K562 (cell line): ENCODE data around the gene PLPP1. TPM values are rescaled to one million over a fixed set of nuclear protein-coding genes. Genes with fewer than 3 reads are reported as not detected.

Experiments used
- ATAC-seq: fragments of 200-7000 bp; cut with Tn5 transposase; 3 replicates; pipeline ENCODE4 v1.9.1; 2020; ENCODE audit warnings: moderate library complexity
- BruUV-seq: library from RNA; stranded (reverse); fragments of 400-500 nt; replicated peaks from 2 replicates; lab custom pipeline; 2021; lab: Mats Ljungman, UMichigan
- CTCF ChIA-PET: fragments of 300-600 bp; formaldehyde crosslinking; extraction: SDS; loops from one replicate; lab custom pipeline; 2021; ENCODE audit warnings: low intra/inter-chr PET ratio; lab: Yijun Ruan, JAX
- POLR2A ChIA-PET: fragments of 300-600, 350-650 bp; sonication (Branson Sonifier 250); formaldehyde crosslinking; extraction: SDS; loops from one replicate; lab custom pipeline; 2021; ENCODE audit warnings: antibody characterized with exemption, inconsistent platforms; lab: Yijun Ruan, JAX
- DNase-seq, 4 experiments: peaks; one replicate each; pipeline versions ENCODE4 v3.0.0 to v3.0.0-alpha.2; 2011 to 2018; ENCODE audit warnings: low spot score in 3 of 4, mixed read lengths in 3 of 4; ENCODE audit errors: extremely low read depth in 1 of 4
- FAIRE-seq: peaks from 2 replicates; lab custom pipeline; 2011; peaks lifted over from hg19 to GRCh38; lab: Jason Lieb, UNC
- H2AFZ ChIP-seq: 2 replicates; pipeline ENCODE4 v1.6.0; 2011; ENCODE audit warnings: low read depth, low read length, control low read depth, inconsistent platforms
- H3K27ac ChIP-seq: fragments of 200-600 bp; 3 replicates; pipeline ENCODE4 v1.8.0; 2011; ENCODE audit warnings: low read depth, mild to moderate bottlenecking, control low read depth, inconsistent platforms, low read length, moderate library complexity, mixed read lengths; ENCODE audit errors: extremely low read depth
- H3K27me3 ChIP-seq, 2 experiments: fragments of 300-600 bp in 1 of 2; 2 replicates in 1 of 2; 3 replicates in 1 of 2; pipeline versions ENCODE4 v1.6.0 to v1.8.0; 2011; ENCODE audit warnings: inconsistent platforms in 2 of 2, low read length in 2 of 2, mild to moderate bottlenecking in 1 of 2, mixed read lengths in 1 of 2, moderate library complexity in 1 of 2; ENCODE audit not compliant: control insufficient read depth in 2 of 2, insufficient read depth in 2 of 2
- H3K36me3 ChIP-seq: fragments of 300-600 bp; 3 replicates; pipeline ENCODE4 v1.8.0; 2011; ENCODE audit warnings: mild to moderate bottlenecking, low read length, inconsistent platforms; ENCODE audit not compliant: control insufficient read depth, insufficient read depth
- H3K4me1 ChIP-seq, 2 experiments: fragments of 200-600 bp in 1 of 2; replicated peaks in 1 of 2; 2 replicates in 1 of 2; 3 replicates in 1 of 2; pipeline versions ENCODE4 v1.5.1 to v1.8.0; 2011; ENCODE audit warnings: inconsistent platforms in 2 of 2, low read length in 2 of 2, mild to moderate bottlenecking in 1 of 2, mixed read lengths in 1 of 2, moderate library complexity in 1 of 2; ENCODE audit not compliant: control insufficient read depth in 2 of 2, insufficient read depth in 2 of 2
- H3K4me2 ChIP-seq: 2 replicates; pipeline ENCODE4 v1.6.1; 2011; ENCODE audit warnings: low read length, control low read depth, inconsistent platforms, mixed read lengths; ENCODE audit not compliant: insufficient read depth
- H3K4me3 ChIP-seq: fragments of 200-600 bp; sonication (generic), shearing (Covaris generic); 2 replicates; pipeline ENCODE4 v1.5.1; 2016; ENCODE audit warnings: control low read depth, inconsistent platforms
- H3K79me2 ChIP-seq: fragments of 200-600 bp; 3 replicates; pipeline ENCODE4 v1.8.0; 2011; ENCODE audit warnings: low read length, inconsistent platforms; ENCODE audit not compliant: control insufficient read depth, insufficient read depth
- H3K9ac ChIP-seq, 2 experiments: 2 replicates each; pipeline versions ENCODE4 v1.6.0 to v1.6.1; 2011; ENCODE audit warnings: low read depth in 2 of 2, low read length in 2 of 2, control low read depth in 1 of 2, inconsistent platforms in 1 of 2, mild to moderate bottlenecking in 1 of 2, mixed read lengths in 1 of 2; ENCODE audit not compliant: insufficient read depth in 1 of 2
- H3K9me1 ChIP-seq: one replicate; pipeline ENCODE4 v1.6.0; 2011; ENCODE audit warnings: inconsistent platforms, mild to moderate bottlenecking, low read length, moderate library complexity; ENCODE audit not compliant: control insufficient read depth, insufficient read depth
- H3K9me3 ChIP-seq: replicated peaks from 2 replicates; pipeline ENCODE4 v1.5.1; 2011; ENCODE audit warnings: low read depth, low read length, inconsistent platforms; ENCODE audit not compliant: control insufficient read depth, insufficient read depth
- H4K20me1 ChIP-seq: replicated peaks from 2 replicates; pipeline ENCODE4 v1.6.1; 2011; ENCODE audit warnings: low read length, inconsistent platforms, mixed read lengths; ENCODE audit not compliant: control insufficient read depth, insufficient read depth
- COPS2 ChIP-seq: fragments of 450-650 bp; conservative IDR thresholded peaks from 2 replicates; pipeline ENCODE4 v1.6.1; 2016; ENCODE audit warnings: mild to moderate bottlenecking, moderate library complexity
- FOXM1 ChIP-seq, 2 experiments: fragments of 450-650 bp in 1 of 2; sonication (generic) in 1 of 2; formaldehyde crosslinking in 1 of 2; IDR thresholded peaks; 2 replicates each; pipeline versions ENCODE4 v1.6.1 to v1.9.0; 2017 to 2022; ENCODE audit warnings: low read depth in 2 of 2, mild to moderate bottlenecking in 2 of 2, missing genetic modification reagents in 1 of 2, moderate library complexity in 1 of 2
- NCOA6 ChIP-seq: fragments of 450-650 bp; IDR thresholded peaks from 2 replicates; pipeline ENCODE4 v1.6.1; 2017; ENCODE audit warnings: mild to moderate bottlenecking
- PPARD ChIP-seq: fragments of 250-450 bp; sonication (Bioruptor Pico); IDR thresholded peaks from 2 replicates; pipeline ENCODE4 v1.8.0; 2022; ENCODE audit warnings: inconsistent platforms, mild to moderate bottlenecking, moderate library complexity
- RFX7 ChIP-seq: fragments of 250-450 bp; sonication (Bioruptor Pico); IDR thresholded peaks from 2 replicates; pipeline ENCODE4 v1.5.1; 2021; ENCODE audit warnings: mild to moderate bottlenecking
- ZNF24 ChIP-seq: fragments of 450-650 bp; IDR thresholded peaks from 2 replicates; pipeline ENCODE4 v1.6.1; 2016
- ZNF76 ChIP-seq: fragments of 250-450 bp; sonication (Bioruptor Pico); IDR thresholded peaks from 2 replicates; pipeline ENCODE4 v1.4.0; 2020; ENCODE audit warnings: mild to moderate bottlenecking, moderate library complexity, borderline replicate concordance
- WGBS: fragments of 100-300 bp; shearing (Covaris generic); methylation state at CpG from one replicate; pipeline ENCODE4 v1.1.6; 2016; ENCODE audit warnings: low coverage, mixed read lengths; ENCODE audit not compliant: insufficient coverage; ENCODE audit errors: missing lambda C conversion rate; 5-methylcytosine and 5-hydroxymethylcytosine counted together
- in situ Hi-C: fragments of 300-500 bp; cut with MboI; formaldehyde crosslinking; loops from 4 replicates; pipeline ENCODE4 v1.15.0; 2018; ENCODE audit warnings: inconsistent platforms, mixed read lengths
- intact Hi-C: fragments of 100-400 bp; cut with micrococcal nuclease; formaldehyde crosslinking; loops from 2 replicates; pipeline ENCODE4 v1.14.2; 2022
- polyA plus RNA-seq, 8 experiments: library from polyadenylated mRNA; depleted of rRNA in 4 of 8; stranded (reverse) in 5 of 8; unstranded in 3 of 8; fragments of >200 nt; fragmentation: Nextera tagmentation in 2 of 8; fragmentation: Illumina TruSeq in 1 of 8; extraction: Ambion mirVana in 2 of 8; extraction: Trizol in 1 of 8; gene quantifications; 2 replicates each; pipeline versions ENCODE4 v1.2.1 to v1.2.3, GENCODE V29; 2011 to 2014; ENCODE audit warnings: inconsistent platforms in 1 of 8, missing spikeins in 1 of 8
- total RNA-seq, 7 experiments: library from RNA; depleted of rRNA in 6 of 7; stranded (reverse); fragments of >200 nt in 6 of 7; fragmentation: Illumina TruSeq in 2 of 7; extraction: Trizol in 2 of 7; gene quantifications; 2 replicates each; pipeline versions ENCODE4 v1.2.1 to v1.2.3, GENCODE V29; 2011 to 2021; ENCODE audit warnings: low replicate concordance in 1 of 7
- TF ChIP-seq, protein P1 (sequence below): fragments of 250-450 bp; sonication (Bioruptor Pico); IDR thresholded peaks from 2 replicates; pipeline ENCODE4 v1.4.0; 2020; ENCODE audit warnings: mild to moderate bottlenecking, moderate library complexity
- TF ChIP-seq, protein P2 (sequence below): sonication (generic); formaldehyde crosslinking; IDR thresholded peaks from 2 replicates; pipeline ENCODE4 v1.8.0; 2022; ENCODE audit warnings: mild to moderate bottlenecking, low read depth, missing genetic modification reagents
- TF ChIP-seq, protein P3 (sequence below), 2 experiments: fragments of 450-650 bp; IDR thresholded peaks; 2 replicates each; pipeline ENCODE4 v1.6.1; 2018; ENCODE audit warnings: mild to moderate bottlenecking in 2 of 2, low read depth in 1 of 2; ENCODE audit not compliant: partially characterized antibody in 2 of 2
- TF ChIP-seq, protein P4 (sequence below): IDR thresholded peaks from 2 replicates; pipeline ENCODE4 v1.6.1; 2011; ENCODE audit warnings: borderline replicate concordance, low read depth, mild to moderate bottlenecking, moderate library complexity, low read length; ENCODE audit not compliant: insufficient read depth, poor library complexity, severe bottlenecking

PLPP1 gene
- total and polyA plus RNA-seq, 9 of the 15 experiments (the other 6 are each of a cell fraction or from before 2014, with no cell fraction given) = 0.04 to 0.24 (median 0.04) TPM; not detected in 6

DNA sequence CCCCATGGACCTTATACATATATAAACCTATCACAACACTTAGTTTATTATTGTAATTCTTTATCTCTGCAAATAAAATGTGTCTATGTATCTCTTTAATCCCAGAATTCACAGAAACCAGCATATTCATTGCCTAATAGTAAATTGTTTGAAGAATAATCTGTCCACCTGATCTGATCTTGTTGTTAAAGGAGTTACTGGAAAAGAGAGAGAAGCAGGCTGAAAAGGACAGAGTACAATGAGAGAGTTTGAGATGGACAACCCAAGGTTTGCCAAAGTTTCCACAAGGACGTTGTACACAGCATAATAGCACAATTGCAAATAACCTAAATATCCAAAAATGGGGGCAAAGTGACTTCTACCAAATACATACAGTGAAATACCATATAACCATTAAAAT is 23.8 kb downstream of the PLPP1 start:
- H3K36me3 ChIP-seq = no peaks in the 10 kb centered on the region
- POLR2A ChIA-PET = no interaction called here
- no peak for ATAC-seq
- no peaks in the 10 kb centered on the region for H4K20me1 ChIP-seq
- H3K9me3 ChIP-seq = no peaks in the 10 kb centered on the region
- H3K27me3 ChIP-seq = no peaks in the 10 kb centered on the region; a peak in 3 of 5 replicates
- H3K4me3 ChIP-seq = no peak overlapping the region
- no peak overlapping the region for H2AFZ ChIP-seq
- no TSS peak for BruUV-seq
- no peaks in the 10 kb centered on the region for H3K4me1 ChIP-seq
- DNase-seq = no peak
- no peak overlapping the region for H3K27ac ChIP-seq
- CTCF ChIA-PET = no interaction called here
- in situ Hi-C loops (no loop called here), intact Hi-C loops (no loop called here)
- no peaks in the 10 kb centered on the region for H3K9me1 ChIP-seq
- no peak overlapping the region for H3K9ac ChIP-seq
- 0% methylated on average over 1 of the region's 1 CpG for WGBS
- no peaks in the 10 kb centered on the region for H3K79me2 ChIP-seq
- H3K4me2 ChIP-seq = no peak overlapping the region
- no peak for FAIRE-seq
- TF ChIP-seq RFX7 (CRISPR knock-in tag) (no peak), FOXM1 (IDR thresholded peaks at IDR 0.05; ENCODE audit: low read depth) (no peak), FOXM1 (CRISPR knock-in tag; IDR thresholded peaks at IDR 0.05; ENCODE audit: low read depth) (no peak), PPARD (no peak), NCOA6 (no peak), ZNF24 (no peak), ZNF76 (no peak), COPS2 (no peak)
- TF ChIP-seq, protein P1, sequence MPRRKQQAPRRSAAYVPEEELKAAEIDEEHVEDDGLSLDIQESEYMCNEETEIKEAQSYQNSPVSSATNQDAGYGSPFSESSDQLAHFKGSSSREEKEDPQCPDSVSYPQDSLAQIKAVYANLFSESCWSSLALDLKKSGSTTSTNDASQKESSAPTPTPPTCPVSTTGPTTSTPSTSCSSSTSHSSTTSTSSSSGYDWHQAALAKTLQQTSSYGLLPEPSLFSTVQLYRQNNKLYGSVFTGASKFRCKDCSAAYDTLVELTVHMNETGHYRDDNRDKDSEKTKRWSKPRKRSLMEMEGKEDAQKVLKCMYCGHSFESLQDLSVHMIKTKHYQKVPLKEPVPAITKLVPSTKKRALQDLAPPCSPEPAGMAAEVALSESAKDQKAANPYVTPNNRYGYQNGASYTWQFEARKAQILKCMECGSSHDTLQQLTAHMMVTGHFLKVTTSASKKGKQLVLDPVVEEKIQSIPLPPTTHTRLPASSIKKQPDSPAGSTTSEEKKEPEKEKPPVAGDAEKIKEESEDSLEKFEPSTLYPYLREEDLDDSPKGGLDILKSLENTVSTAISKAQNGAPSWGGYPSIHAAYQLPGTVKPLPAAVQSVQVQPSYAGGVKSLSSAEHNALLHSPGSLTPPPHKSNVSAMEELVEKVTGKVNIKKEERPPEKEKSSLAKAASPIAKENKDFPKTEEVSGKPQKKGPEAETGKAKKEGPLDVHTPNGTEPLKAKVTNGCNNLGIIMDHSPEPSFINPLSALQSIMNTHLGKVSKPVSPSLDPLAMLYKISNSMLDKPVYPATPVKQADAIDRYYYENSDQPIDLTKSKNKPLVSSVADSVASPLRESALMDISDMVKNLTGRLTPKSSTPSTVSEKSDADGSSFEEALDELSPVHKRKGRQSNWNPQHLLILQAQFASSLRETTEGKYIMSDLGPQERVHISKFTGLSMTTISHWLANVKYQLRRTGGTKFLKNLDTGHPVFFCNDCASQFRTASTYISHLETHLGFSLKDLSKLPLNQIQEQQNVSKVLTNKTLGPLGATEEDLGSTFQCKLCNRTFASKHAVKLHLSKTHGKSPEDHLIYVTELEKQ (CRISPR knock-in tag) = no peak
- TF ChIP-seq, protein P2, sequence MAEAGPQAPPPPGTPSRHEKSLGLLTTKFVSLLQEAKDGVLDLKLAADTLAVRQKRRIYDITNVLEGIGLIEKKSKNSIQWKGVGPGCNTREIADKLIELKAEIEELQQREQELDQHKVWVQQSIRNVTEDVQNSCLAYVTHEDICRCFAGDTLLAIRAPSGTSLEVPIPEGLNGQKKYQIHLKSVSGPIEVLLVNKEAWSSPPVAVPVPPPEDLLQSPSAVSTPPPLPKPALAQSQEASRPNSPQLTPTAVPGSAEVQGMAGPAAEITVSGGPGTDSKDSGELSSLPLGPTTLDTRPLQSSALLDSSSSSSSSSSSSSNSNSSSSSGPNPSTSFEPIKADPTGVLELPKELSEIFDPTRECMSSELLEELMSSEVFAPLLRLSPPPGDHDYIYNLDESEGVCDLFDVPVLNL (CRISPR knock-in tag) = no peak
- TF ChIP-seq, protein P3, sequence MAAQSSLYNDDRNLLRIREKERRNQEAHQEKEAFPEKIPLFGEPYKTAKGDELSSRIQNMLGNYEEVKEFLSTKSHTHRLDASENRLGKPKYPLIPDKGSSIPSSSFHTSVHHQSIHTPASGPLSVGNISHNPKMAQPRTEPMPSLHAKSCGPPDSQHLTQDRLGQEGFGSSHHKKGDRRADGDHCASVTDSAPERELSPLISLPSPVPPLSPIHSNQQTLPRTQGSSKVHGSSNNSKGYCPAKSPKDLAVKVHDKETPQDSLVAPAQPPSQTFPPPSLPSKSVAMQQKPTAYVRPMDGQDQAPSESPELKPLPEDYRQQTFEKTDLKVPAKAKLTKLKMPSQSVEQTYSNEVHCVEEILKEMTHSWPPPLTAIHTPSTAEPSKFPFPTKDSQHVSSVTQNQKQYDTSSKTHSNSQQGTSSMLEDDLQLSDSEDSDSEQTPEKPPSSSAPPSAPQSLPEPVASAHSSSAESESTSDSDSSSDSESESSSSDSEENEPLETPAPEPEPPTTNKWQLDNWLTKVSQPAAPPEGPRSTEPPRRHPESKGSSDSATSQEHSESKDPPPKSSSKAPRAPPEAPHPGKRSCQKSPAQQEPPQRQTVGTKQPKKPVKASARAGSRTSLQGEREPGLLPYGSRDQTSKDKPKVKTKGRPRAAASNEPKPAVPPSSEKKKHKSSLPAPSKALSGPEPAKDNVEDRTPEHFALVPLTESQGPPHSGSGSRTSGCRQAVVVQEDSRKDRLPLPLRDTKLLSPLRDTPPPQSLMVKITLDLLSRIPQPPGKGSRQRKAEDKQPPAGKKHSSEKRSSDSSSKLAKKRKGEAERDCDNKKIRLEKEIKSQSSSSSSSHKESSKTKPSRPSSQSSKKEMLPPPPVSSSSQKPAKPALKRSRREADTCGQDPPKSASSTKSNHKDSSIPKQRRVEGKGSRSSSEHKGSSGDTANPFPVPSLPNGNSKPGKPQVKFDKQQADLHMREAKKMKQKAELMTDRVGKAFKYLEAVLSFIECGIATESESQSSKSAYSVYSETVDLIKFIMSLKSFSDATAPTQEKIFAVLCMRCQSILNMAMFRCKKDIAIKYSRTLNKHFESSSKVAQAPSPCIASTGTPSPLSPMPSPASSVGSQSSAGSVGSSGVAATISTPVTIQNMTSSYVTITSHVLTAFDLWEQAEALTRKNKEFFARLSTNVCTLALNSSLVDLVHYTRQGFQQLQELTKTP (IDR thresholded peaks at IDR 0.05; ENCODE audit: low read depth in 1 of 2, partially characterized antibody in 2 of 2) = no peak
- TF ChIP-seq, protein P4, sequence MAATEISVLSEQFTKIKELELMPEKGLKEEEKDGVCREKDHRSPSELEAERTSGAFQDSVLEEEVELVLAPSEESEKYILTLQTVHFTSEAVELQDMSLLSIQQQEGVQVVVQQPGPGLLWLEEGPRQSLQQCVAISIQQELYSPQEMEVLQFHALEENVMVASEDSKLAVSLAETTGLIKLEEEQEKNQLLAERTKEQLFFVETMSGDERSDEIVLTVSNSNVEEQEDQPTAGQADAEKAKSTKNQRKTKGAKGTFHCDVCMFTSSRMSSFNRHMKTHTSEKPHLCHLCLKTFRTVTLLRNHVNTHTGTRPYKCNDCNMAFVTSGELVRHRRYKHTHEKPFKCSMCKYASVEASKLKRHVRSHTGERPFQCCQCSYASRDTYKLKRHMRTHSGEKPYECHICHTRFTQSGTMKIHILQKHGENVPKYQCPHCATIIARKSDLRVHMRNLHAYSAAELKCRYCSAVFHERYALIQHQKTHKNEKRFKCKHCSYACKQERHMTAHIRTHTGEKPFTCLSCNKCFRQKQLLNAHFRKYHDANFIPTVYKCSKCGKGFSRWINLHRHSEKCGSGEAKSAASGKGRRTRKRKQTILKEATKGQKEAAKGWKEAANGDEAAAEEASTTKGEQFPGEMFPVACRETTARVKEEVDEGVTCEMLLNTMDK = no peak
